ENCODE data around the gene DYNLT2B. TPM values are rescaled to one million over a fixed set of nuclear protein-coding genes. Genes with fewer than 3 reads are reported as not detected.

Gene DYNLT2B
- total RNA-seq, 1 donor from 2014 or later, result 26.3 TPM

GRCh38 chr3:196335503-196335948, 17.5 kb upstream of the DYNLT2B start:
- Mint-ChIP-seq H3K9me3 (no peaks in the 10 kb centered on the region), H3K4me1 (ENCODE audit: unreplicated experiment) (no peaks in the 10 kb centered on the region), H3K36me3 (no peaks in the 10 kb centered on the region), H3K27ac (no peak overlapping the region), H3K4me3 (no peak overlapping the region), H3K27me3 (no peaks in the 10 kb centered on the region)
- DNase-seq (ENCODE audit: extremely low spot score, unreplicated experiment), result no peak
- TF ChIP-seq, protein P1, sequence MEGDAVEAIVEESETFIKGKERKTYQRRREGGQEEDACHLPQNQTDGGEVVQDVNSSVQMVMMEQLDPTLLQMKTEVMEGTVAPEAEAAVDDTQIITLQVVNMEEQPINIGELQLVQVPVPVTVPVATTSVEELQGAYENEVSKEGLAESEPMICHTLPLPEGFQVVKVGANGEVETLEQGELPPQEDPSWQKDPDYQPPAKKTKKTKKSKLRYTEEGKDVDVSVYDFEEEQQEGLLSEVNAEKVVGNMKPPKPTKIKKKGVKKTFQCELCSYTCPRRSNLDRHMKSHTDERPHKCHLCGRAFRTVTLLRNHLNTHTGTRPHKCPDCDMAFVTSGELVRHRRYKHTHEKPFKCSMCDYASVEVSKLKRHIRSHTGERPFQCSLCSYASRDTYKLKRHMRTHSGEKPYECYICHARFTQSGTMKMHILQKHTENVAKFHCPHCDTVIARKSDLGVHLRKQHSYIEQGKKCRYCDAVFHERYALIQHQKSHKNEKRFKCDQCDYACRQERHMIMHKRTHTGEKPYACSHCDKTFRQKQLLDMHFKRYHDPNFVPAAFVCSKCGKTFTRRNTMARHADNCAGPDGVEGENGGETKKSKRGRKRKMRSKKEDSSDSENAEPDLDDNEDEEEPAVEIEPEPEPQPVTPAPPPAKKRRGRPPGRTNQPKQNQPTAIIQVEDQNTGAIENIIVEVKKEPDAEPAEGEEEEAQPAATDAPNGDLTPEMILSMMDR (conservative IDR thresholded peaks at IDR 0.05), result no peak

GRCh38 chr3:196334982-196335381, 16.9 kb upstream of the DYNLT2B start:
- no peak overlapping the region for H3K27ac Mint-ChIP-seq
- TF ChIP-seq, protein P1 (conservative IDR thresholded peaks at IDR 0.05), result no peak
- DNase-seq (ENCODE audit: extremely low spot score, unreplicated experiment), result no peak
- no peak overlapping the region for H3K4me3 Mint-ChIP-seq
- no peaks in the 10 kb centered on the region for H3K4me1 Mint-ChIP-seq (ENCODE audit: unreplicated experiment)
- no peaks in the 10 kb centered on the region for H3K27me3 Mint-ChIP-seq
- no peaks in the 10 kb centered on the region for H3K9me3 Mint-ChIP-seq
- H3K36me3 Mint-ChIP-seq, result no peaks in the 10 kb centered on the region

DNA sequence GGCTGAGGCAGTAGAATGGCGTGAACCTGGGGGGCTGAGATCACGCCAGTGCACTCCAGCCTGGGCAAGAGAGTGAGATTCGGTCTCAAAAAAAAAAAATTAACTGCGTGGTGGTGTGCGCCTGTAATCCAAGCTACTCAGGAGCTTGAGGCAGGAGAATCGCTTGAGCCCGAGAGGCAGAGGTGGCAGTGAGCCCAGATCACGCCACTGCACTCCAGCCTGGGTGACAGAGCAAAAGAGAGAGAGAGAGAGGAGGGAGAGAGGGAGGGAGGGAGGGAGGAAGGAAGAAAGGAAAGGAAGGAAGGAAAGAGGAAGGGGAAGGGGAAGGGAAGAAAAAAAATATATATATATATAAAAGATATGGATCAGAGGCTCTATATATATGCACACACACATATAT, 14.1 kb upstream of the DYNLT2B start:
- Mint-ChIP-seq H3K4me1 (ENCODE audit: unreplicated experiment) (no peaks in the 10 kb centered on the region), H3K36me3 (no peaks in the 10 kb centered on the region), H3K27ac (no peak overlapping the region), H3K4me3 (no peak overlapping the region), H3K27me3 (no peaks in the 10 kb centered on the region), H3K9me3 (no peaks in the 10 kb centered on the region)
- no peak for DNase-seq (ENCODE audit: extremely low spot score, unreplicated experiment)
- TF ChIP-seq, protein P1 (conservative IDR thresholded peaks at IDR 0.05), result no peak

- H3K36me3 Mint-ChIP-seq, result no peaks in the 10 kb centered on the region
- TF ChIP-seq, protein P1 (conservative IDR thresholded peaks at IDR 0.05), result no peak
Measured at GRCh38 chr3:196327405-196327804, 9.4 kb upstream of the DYNLT2B start.

GRCh38 chr3:196326936-196327335, 8.9 kb upstream of the DYNLT2B start:
- Mint-ChIP-seq H3K4me3 (no peak overlapping the region), H3K4me1 (ENCODE audit: unreplicated experiment) (no peaks in the 10 kb centered on the region), H3K9me3 (no peaks in the 10 kb centered on the region), H3K27me3 (peaks cover 3% of the 10 kb centered on the region), H3K36me3 (no peaks in the 10 kb centered on the region), H3K27ac (no peak overlapping the region)
- no peak for DNase-seq (ENCODE audit: extremely low spot score, unreplicated experiment)
- TF ChIP-seq, protein P1 (conservative IDR thresholded peaks at IDR 0.05), result no peak

More at GRCh38 chr3:196327405-196327804, 9.4 kb upstream of the DYNLT2B start:
- no peak for DNase-seq (ENCODE audit: extremely low spot score, unreplicated experiment)
- Mint-ChIP-seq H3K4me3 (no peak overlapping the region), H3K9me3 (no peaks in the 10 kb centered on the region), H3K27me3 (peaks cover 3% of the 10 kb centered on the region), H3K27ac (no peak overlapping the region), H3K4me1 (ENCODE audit: unreplicated experiment) (no peaks in the 10 kb centered on the region)

- no peak overlapping the region for H3K27ac Mint-ChIP-seq
- H3K9me3 Mint-ChIP-seq, result no peaks in the 10 kb centered on the region
- no peak overlapping the region for H3K4me3 Mint-ChIP-seq
- DNase-seq (ENCODE audit: extremely low spot score, unreplicated experiment), result no peak
- H3K27me3 Mint-ChIP-seq, result peaks cover 3% of the 10 kb centered on the region
- H3K4me1 Mint-ChIP-seq (ENCODE audit: unreplicated experiment), result no peaks in the 10 kb centered on the region
- TF ChIP-seq, protein P1 (conservative IDR thresholded peaks at IDR 0.05), result peak; percentile 58
- H3K36me3 Mint-ChIP-seq, result no peaks in the 10 kb centered on the region
Measured at GRCh38 chr3:196323691-196324090, 5.7 kb upstream of the DYNLT2B start.

All from type B pancreatic cell (in vitro differentiated cells).